Neural progenitor cell (in vitro differentiated cells): ENCODE measurements around the gene DYNAP. TPM values are rescaled to one million over a fixed set of nuclear protein-coding genes. Genes with fewer than 3 reads are reported as not detected.

ENCODE experiments used
- DNase-seq: peaks from one replicate; pipeline ENCODE4 v3.0.0-alpha.2; 2016; ENCODE audit warnings: low spot score
- H2AFZ ChIP-seq: fragments of 200-600 bp; sonication (generic); replicated peaks from 2 replicates; pipeline ENCODE4 v1.6.1; 2016; ENCODE audit warnings: antibody characterized with exemption
- H3F3A ChIP-seq: fragments of 200-600 bp; sonication (generic); 2 replicates; pipeline ENCODE4 v1.6.1; 2016; ENCODE audit warnings: antibody characterized with exemption, low read depth
- H3K27ac ChIP-seq: fragments of 200-600 bp; sonication (generic); 2 replicates; pipeline ENCODE4 v1.5.1; 2016; ENCODE audit warnings: mild to moderate bottlenecking
- H3K27me3 ChIP-seq: fragments of 200-600 bp; sonication (generic); 2 replicates; pipeline ENCODE4 v1.6.1; 2016; ENCODE audit warnings: mild to moderate bottlenecking, moderate library complexity
- H3K36me3 ChIP-seq: fragments of 200-600 bp; sonication (generic); 2 replicates; pipeline ENCODE4 v1.5.1; 2016
- H3K4me1 ChIP-seq: fragments of 200-600 bp; sonication (generic); 2 replicates; pipeline ENCODE4 v1.6.1; 2016; ENCODE audit warnings: mixed run types
- H3K4me2 ChIP-seq: fragments of 200-600 bp; sonication (generic); 2 replicates; pipeline ENCODE4 v1.6.1; 2016
- H3K4me3 ChIP-seq: fragments of 200-600 bp; sonication (generic); 2 replicates; pipeline ENCODE4 v1.5.1; 2016
- H3K79me2 ChIP-seq: fragments of 200-600 bp; sonication (generic); 2 replicates; pipeline ENCODE4 v1.6.1; 2016; ENCODE audit warnings: low read depth
- H3K9ac ChIP-seq: fragments of 200-600 bp; sonication (generic); 2 replicates; pipeline ENCODE4 v1.6.1; 2016
- H3K9me3 ChIP-seq: fragments of 200-600 bp; sonication (generic); 2 replicates; pipeline ENCODE4 v1.5.1; 2016; ENCODE audit warnings: low read depth
- H4K20me1 ChIP-seq: fragments of 200-600 bp; sonication (generic); 2 replicates; pipeline ENCODE4 v1.6.1; 2016; ENCODE audit warnings: low read depth
- H3K27ac Mint-ChIP-seq: 3 replicates; pipeline ENCODE4 v1.8.0; 2021; ENCODE audit warnings: mixed read lengths
- H3K27me3 Mint-ChIP-seq: 2 replicates; pipeline ENCODE4 v1.8.0; 2022; ENCODE audit warnings: low read depth, mild to moderate bottlenecking, inconsistent platforms, moderate library complexity, mixed read lengths; ENCODE audit not compliant: insufficient read depth
- H3K36me3 Mint-ChIP-seq: 3 replicates; pipeline ENCODE4 v1.8.0; 2021; ENCODE audit warnings: mixed read lengths
- H3K4me1 Mint-ChIP-seq: 3 replicates; pipeline ENCODE4 v1.8.0; 2021; ENCODE audit warnings: mixed read lengths
- H3K4me3 Mint-ChIP-seq: 3 replicates; pipeline ENCODE4 v1.8.0; 2021; ENCODE audit warnings: mild to moderate bottlenecking, moderate library complexity, mixed read lengths
- H3K9me3 Mint-ChIP-seq: 3 replicates; pipeline ENCODE4 v1.8.0; 2020; ENCODE audit warnings: mixed read lengths
- EZH2 ChIP-seq: fragments of 200-600 bp; sonication (generic); IDR thresholded peaks from 2 replicates; pipeline ENCODE4 v1.6.1; 2017; ENCODE audit warnings: antibody characterized with exemption, mild to moderate bottlenecking, moderate library complexity
- EZH2phosphoT487 ChIP-seq: fragments of 200-600 bp; sonication (generic); IDR thresholded peaks from 2 replicates; pipeline ENCODE4 v1.6.1; 2017; ENCODE audit warnings: antibody characterized with exemption
- total RNA-seq: library from RNA; depleted of rRNA; stranded (reverse); fragments of >200 nt; gene quantifications from 2 replicates; pipeline ENCODE4 v1.2.3, GENCODE V29; 2015; ENCODE audit warnings: low replicate concordance
- TF ChIP-seq, protein P1 (sequence below): fragments of 200-600 bp; sonication (generic); IDR thresholded peaks from 2 replicates; pipeline ENCODE4 v1.5.1; 2017; ENCODE audit warnings: antibody characterized with exemption, mild to moderate bottlenecking

DYNAP gene
- total RNA-seq, 1 donor from 2014 or later: not detected

DNA sequence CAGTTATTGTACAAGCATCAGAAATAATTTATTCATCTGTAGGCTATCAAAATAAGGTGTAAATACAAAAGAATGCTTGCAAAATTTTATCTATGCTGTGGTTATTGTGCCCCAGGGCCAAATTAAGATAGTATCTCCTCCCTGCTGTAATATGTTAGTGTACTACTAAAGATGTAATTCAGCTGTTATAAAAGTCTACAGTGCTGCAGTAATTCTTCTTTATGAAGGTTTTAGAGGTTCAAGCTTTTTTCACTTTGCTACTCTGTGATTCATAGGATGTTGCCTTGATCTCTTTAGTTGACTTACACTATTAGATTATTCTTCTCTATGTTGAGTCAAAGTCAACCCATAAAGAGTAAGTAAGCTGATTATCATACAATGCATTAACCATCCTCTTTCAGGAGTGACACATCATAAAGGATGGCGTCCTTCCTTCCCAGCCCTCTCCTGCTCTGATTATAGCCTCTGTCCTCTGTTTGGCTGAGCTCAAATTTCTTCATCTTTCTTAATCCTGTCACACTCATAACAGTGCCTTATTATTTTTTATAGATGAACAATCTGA is 29.3 kb upstream of the DYNAP start:
- no peaks in the 10 kb centered on the region for H3K9me3 ChIP-seq
- H3K36me3 Mint-ChIP-seq: no peaks in the 10 kb centered on the region
- no peak overlapping the region for H2AFZ ChIP-seq
- TF ChIP-seq EZH2 (no peak), EZH2phosphoT487 (no peak)
- TF ChIP-seq, protein P1, sequence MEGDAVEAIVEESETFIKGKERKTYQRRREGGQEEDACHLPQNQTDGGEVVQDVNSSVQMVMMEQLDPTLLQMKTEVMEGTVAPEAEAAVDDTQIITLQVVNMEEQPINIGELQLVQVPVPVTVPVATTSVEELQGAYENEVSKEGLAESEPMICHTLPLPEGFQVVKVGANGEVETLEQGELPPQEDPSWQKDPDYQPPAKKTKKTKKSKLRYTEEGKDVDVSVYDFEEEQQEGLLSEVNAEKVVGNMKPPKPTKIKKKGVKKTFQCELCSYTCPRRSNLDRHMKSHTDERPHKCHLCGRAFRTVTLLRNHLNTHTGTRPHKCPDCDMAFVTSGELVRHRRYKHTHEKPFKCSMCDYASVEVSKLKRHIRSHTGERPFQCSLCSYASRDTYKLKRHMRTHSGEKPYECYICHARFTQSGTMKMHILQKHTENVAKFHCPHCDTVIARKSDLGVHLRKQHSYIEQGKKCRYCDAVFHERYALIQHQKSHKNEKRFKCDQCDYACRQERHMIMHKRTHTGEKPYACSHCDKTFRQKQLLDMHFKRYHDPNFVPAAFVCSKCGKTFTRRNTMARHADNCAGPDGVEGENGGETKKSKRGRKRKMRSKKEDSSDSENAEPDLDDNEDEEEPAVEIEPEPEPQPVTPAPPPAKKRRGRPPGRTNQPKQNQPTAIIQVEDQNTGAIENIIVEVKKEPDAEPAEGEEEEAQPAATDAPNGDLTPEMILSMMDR: no peak
- H3K27me3 Mint-ChIP-seq: peaks cover 2% of the 10 kb centered on the region
- no peaks in the 10 kb centered on the region for H3K79me2 ChIP-seq
- no peaks in the 10 kb centered on the region for H3K4me1 ChIP-seq
- H3K9me3 Mint-ChIP-seq: no peaks in the 10 kb centered on the region
- no peaks in the 10 kb centered on the region for H3K27me3 ChIP-seq
- no peak for DNase-seq
- no peaks in the 10 kb centered on the region for H3K36me3 ChIP-seq
- no peaks in the 10 kb centered on the region for H3K4me1 Mint-ChIP-seq
- no peak overlapping the region for H3K4me3 ChIP-seq
- no peaks in the 10 kb centered on the region for H3F3A ChIP-seq
- no peak overlapping the region for H3K27ac Mint-ChIP-seq
- no peak overlapping the region for H3K4me3 Mint-ChIP-seq
- no peak overlapping the region for H3K4me2 ChIP-seq
- no peak overlapping the region for H3K27ac ChIP-seq
- no peak overlapping the region for H3K9ac ChIP-seq
- H4K20me1 ChIP-seq: no peaks in the 10 kb centered on the region

DNA sequence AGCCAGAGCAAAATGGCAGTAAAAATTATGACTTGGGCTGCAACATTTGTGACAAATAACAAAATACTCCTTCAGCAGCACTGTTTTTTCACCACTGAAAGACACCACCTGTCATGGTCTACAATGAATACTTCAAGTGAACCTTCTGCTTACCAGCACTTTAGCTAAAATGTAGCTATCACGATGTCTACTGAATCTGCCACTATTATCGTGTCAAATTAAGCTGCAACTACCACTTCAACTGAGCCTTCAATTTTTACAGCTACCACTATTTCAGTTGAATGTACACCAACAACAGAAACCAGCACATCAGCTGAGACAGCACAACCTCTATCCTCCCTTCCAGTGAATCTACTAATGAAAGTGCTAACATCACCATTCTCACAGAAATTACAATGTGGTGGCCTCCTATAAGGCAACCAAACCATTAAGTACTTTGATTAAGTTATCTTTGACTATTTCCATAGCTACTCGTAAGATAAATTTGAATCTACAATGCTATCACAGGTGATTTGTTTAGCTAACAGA is 10.8 kb upstream of the DYNAP start:
- Histone ChIP-seq H3K36me3 (no peaks in the 10 kb centered on the region), H3K4me2 (no peak overlapping the region), H3F3A (no peaks in the 10 kb centered on the region), H4K20me1 (no peaks in the 10 kb centered on the region), H2AFZ (peak overlapping the region; percentile 53), H3K4me3 (no peak overlapping the region), H3K27me3 (no peaks in the 10 kb centered on the region), H3K27ac (no peak overlapping the region), H3K9me3 (no peaks in the 10 kb centered on the region), H3K4me1 (no peaks in the 10 kb centered on the region), H3K79me2 (no peaks in the 10 kb centered on the region), H3K9ac (no peak overlapping the region)
- TF ChIP-seq EZH2phosphoT487 (no peak), EZH2 (no peak)
- TF ChIP-seq, protein P1: no peak
- Mint-ChIP-seq H3K9me3 (no peaks in the 10 kb centered on the region), H3K36me3 (no peaks in the 10 kb centered on the region), H3K27me3 (peaks cover 6% of the 10 kb centered on the region), H3K27ac (no peak overlapping the region), H3K4me1 (no peaks in the 10 kb centered on the region), H3K4me3 (no peak overlapping the region)
- DNase-seq: no peak

DNA sequence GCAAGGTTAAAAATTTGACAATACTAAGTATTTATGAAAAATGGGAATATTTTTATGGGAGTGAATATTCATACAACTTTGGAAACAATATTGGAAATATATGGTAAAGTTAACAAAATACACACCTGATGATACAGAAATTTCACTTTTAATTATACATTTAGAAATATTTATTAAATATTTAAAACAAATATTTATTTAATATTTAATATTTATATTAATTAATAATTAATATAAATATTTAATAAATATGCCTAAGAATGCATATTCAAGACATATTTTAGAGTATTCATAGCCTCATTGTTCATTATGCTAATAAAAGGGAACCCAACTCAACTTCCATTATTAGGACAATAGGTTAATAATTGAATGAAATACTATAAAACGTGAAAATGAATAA is 7.0 kb upstream of the DYNAP start:
- Histone ChIP-seq H2AFZ (no peak overlapping the region), H3F3A (no peaks in the 10 kb centered on the region), H3K27ac (no peak overlapping the region), H3K4me2 (no peak overlapping the region), H3K9me3 (no peaks in the 10 kb centered on the region), H3K4me1 (no peaks in the 10 kb centered on the region), H3K9ac (no peak overlapping the region), H3K27me3 (no peaks in the 10 kb centered on the region), H4K20me1 (no peaks in the 10 kb centered on the region), H3K4me3 (no peak overlapping the region), H3K79me2 (no peaks in the 10 kb centered on the region), H3K36me3 (no peaks in the 10 kb centered on the region)
- H3K4me1 Mint-ChIP-seq: no peaks in the 10 kb centered on the region
- no peak for TF ChIP-seq EZH2
- TF ChIP-seq, protein P1: no peak
- TF ChIP-seq EZH2phosphoT487: no peak
- H3K27me3 Mint-ChIP-seq: peaks cover 4% of the 10 kb centered on the region
- no peak overlapping the region for H3K27ac Mint-ChIP-seq
- H3K36me3 Mint-ChIP-seq: no peaks in the 10 kb centered on the region
- H3K4me3 Mint-ChIP-seq: no peak overlapping the region
- DNase-seq: no peak
- H3K9me3 Mint-ChIP-seq: no peaks in the 10 kb centered on the region
